H1 (cell line): Measurements from ENCODE around the gene SMAD6. TPM values are rescaled to one million over a fixed set of nuclear protein-coding genes. Genes with fewer than 3 reads are reported as not detected.

Source experiments
- CTCF ChIA-PET: fragments of 300-600 bp; sonication (Branson Sonifier 250); formaldehyde crosslinking; loops from one replicate; lab custom pipeline; 2021; ENCODE audit not compliant: partially characterized antibody; lab: Charles Lee
- POLR2A ChIA-PET: fragments of 300-600 bp; sonication (Branson Sonifier 250); formaldehyde crosslinking; loops from one replicate; lab custom pipeline; 2021; ENCODE audit warnings: inconsistent platforms; ENCODE audit not compliant: partially characterized antibody; lab: Charles Lee
- DNase-seq, 2 experiments: peaks; one replicate each; pipeline versions ENCODE4 v3.0.0 to v3.0.0-alpha.2; 2010 to 2022; ENCODE audit warnings: low spot score in 2 of 2, low read depth in 1 of 2, mixed read lengths in 1 of 2
- FAIRE-seq: peaks from 2 replicates; lab custom pipeline; 2011; peaks lifted over from hg19 to GRCh38; lab: Jason Lieb, UNC
- H2AFZ ChIP-seq: 2 replicates; pipeline ENCODE4 v1.8.1; 2012; ENCODE audit warnings: low read length, inconsistent platforms
- H2AK5ac ChIP-seq: 2 replicates; pipeline ENCODE4 v1.6.1; 2013; ENCODE audit warnings: low read depth, low read length
- H2BK120ac ChIP-seq: replicated peaks from 2 replicates; pipeline ENCODE3; 2013; ENCODE audit warnings: low read depth, low read length, inconsistent platforms
- H2BK12ac ChIP-seq: 2 replicates; pipeline ENCODE4 v1.6.1; 2013; ENCODE audit warnings: low read depth, low read length
- H2BK15ac ChIP-seq: 2 replicates; pipeline ENCODE4 v1.6.1; 2013; ENCODE audit warnings: low read length
- H2BK20ac ChIP-seq: 2 replicates; pipeline ENCODE4 v1.6.1; 2013; ENCODE audit warnings: low read length
- H2BK5ac ChIP-seq: 2 replicates; pipeline ENCODE4 v1.6.1; 2013; ENCODE audit warnings: low read depth, low read length
- H3K14ac ChIP-seq: 2 replicates; pipeline ENCODE4 v1.6.1; 2013; ENCODE audit warnings: inconsistent platforms; ENCODE audit not compliant: insufficient read length
- H3K18ac ChIP-seq: 2 replicates; pipeline ENCODE4 v1.6.1; 2013; ENCODE audit warnings: low read length; ENCODE audit errors: extremely low read depth
- H3K23ac ChIP-seq: 2 replicates; pipeline ENCODE4 v1.6.1; 2013; ENCODE audit warnings: inconsistent platforms; ENCODE audit not compliant: insufficient read length
- H3K23me2 ChIP-seq: 2 replicates; pipeline ENCODE4 v1.6.1; 2013; ENCODE audit warnings: low read depth, low read length
- H3K27ac ChIP-seq: 2 replicates; pipeline ENCODE4 v1.6.1; 2011; ENCODE audit warnings: low read depth, low read length, inconsistent platforms
- H3K27me3 ChIP-seq, 4 experiments: replicated peaks in 1 of 4; 1 replicate in 1 of 4; 2 replicates in 3 of 4; pipeline versions ENCODE4 v1.6.1 to v1.8.1; 2011 to 2013; ENCODE audit warnings: low read length in 3 of 4, mild to moderate bottlenecking in 3 of 4, inconsistent platforms in 2 of 4, mixed read lengths in 2 of 4, moderate library complexity in 1 of 4; ENCODE audit not compliant: control insufficient read depth in 3 of 4, insufficient read depth in 3 of 4; ENCODE audit errors: extremely low read depth in 1 of 4
- H3K36me3 ChIP-seq, 4 experiments: 2 replicates each; pipeline versions ENCODE4 v1.6.1 to v1.8.1; 2011 to 2013; ENCODE audit warnings: mild to moderate bottlenecking in 4 of 4, low read length in 3 of 4, moderate library complexity in 2 of 4, control low read depth in 1 of 4, inconsistent platforms in 1 of 4; ENCODE audit not compliant: insufficient read depth in 4 of 4, control insufficient read depth in 2 of 4
- H3K4ac ChIP-seq: replicated peaks from 2 replicates; pipeline ENCODE3; 2013; ENCODE audit warnings: low read length, low read depth, mixed read lengths, inconsistent platforms; ENCODE audit not compliant: insufficient read length
- H3K4me1 ChIP-seq, 4 experiments: replicated peaks in 1 of 4; 1 replicate in 1 of 4; 2 replicates in 3 of 4; pipeline versions ENCODE4 v1.6.1 to v1.8.1; 2011 to 2013; ENCODE audit warnings: low read length in 3 of 4, inconsistent platforms in 2 of 4, mixed read lengths in 1 of 4; ENCODE audit not compliant: insufficient read depth in 4 of 4, control insufficient read depth in 3 of 4
- H3K4me2 ChIP-seq, 2 experiments: 2 replicates each; pipeline versions ENCODE4 v1.6.1 to v1.8.1; 2011 to 2013; ENCODE audit warnings: low read depth in 2 of 2, low read length in 2 of 2, control low read depth in 1 of 2, inconsistent platforms in 1 of 2, mild to moderate bottlenecking in 1 of 2; ENCODE audit not compliant: insufficient read depth in 1 of 2
- H3K4me3 ChIP-seq, 4 experiments: fragments of 200-600, 300-600 bp in 1 of 4; sonication (generic), shearing (Covaris generic), sonication (Bioruptor Twin) in 1 of 4; 2 replicates each; pipeline versions ENCODE4 v1.5.1 to v1.8.1; 2011 to 2016; ENCODE audit warnings: low read length in 4 of 4, low read depth in 3 of 4, control low read depth in 2 of 4, inconsistent platforms in 2 of 4, mild to moderate bottlenecking in 2 of 4, mixed read lengths in 1 of 4, moderate library complexity in 1 of 4; ENCODE audit not compliant: insufficient read depth in 2 of 4; ENCODE audit errors: extremely low read depth in 1 of 4
- H3K56ac ChIP-seq: replicated peaks from 2 replicates; pipeline ENCODE3; 2013; ENCODE audit warnings: low read depth, mild to moderate bottlenecking, mixed read lengths, low read length, inconsistent platforms; ENCODE audit not compliant: insufficient read length
- H3K79me1 ChIP-seq: 2 replicates; pipeline ENCODE4 v1.6.1; 2013; ENCODE audit warnings: low read depth, low read length, control low read depth
- H3K79me2 ChIP-seq, 2 experiments: 2 replicates each; pipeline versions ENCODE4 v1.6.1 to v1.8.1; 2012 to 2013; ENCODE audit warnings: low read length in 2 of 2, mild to moderate bottlenecking in 2 of 2, inconsistent platforms in 1 of 2; ENCODE audit not compliant: insufficient read depth in 2 of 2, control insufficient read depth in 1 of 2
- H3K9ac ChIP-seq, 4 experiments: replicated peaks in 1 of 4; 1 replicate in 1 of 4; 2 replicates in 3 of 4; pipeline versions ENCODE4 v1.6.1 to v1.8.1; 2011 to 2013; ENCODE audit warnings: low read depth in 3 of 4, low read length in 3 of 4, control low read depth in 2 of 4, mild to moderate bottlenecking in 2 of 4, moderate library complexity in 2 of 4, inconsistent platforms in 1 of 4; ENCODE audit errors: extremely low read depth in 1 of 4
- H3K9me3 ChIP-seq, 2 experiments: 2 replicates each; pipeline versions ENCODE4 v1.6.1 to v1.8.1; 2012 to 2013; ENCODE audit warnings: mild to moderate bottlenecking in 2 of 2, moderate library complexity in 2 of 2, control low read depth in 1 of 2, inconsistent platforms in 1 of 2, low read depth in 1 of 2, low read length in 1 of 2, mixed read lengths in 1 of 2; ENCODE audit not compliant: insufficient read depth in 2 of 2
- H4K20me1 ChIP-seq, 2 experiments: replicated peaks in 1 of 2; 2 replicates each; pipeline versions ENCODE3 to v1.8.1; 2011 to 2013; ENCODE audit warnings: inconsistent platforms in 2 of 2, low read length in 2 of 2, mild to moderate bottlenecking in 1 of 2; ENCODE audit not compliant: insufficient read depth in 2 of 2, control insufficient read depth in 1 of 2
- H4K5ac ChIP-seq: 2 replicates; pipeline ENCODE4 v1.6.1; 2013; ENCODE audit warnings: low read length, low read depth, mixed read lengths, inconsistent platforms; ENCODE audit not compliant: insufficient read length
- H4K8ac ChIP-seq: 2 replicates; pipeline ENCODE4 v1.8.0; 2013; ENCODE audit warnings: mild to moderate bottlenecking, moderate library complexity, low read length, inconsistent platforms; ENCODE audit not compliant: insufficient read depth; ENCODE audit errors: extremely low read depth
- H4K91ac ChIP-seq: replicated peaks from 2 replicates; pipeline ENCODE3; 2013; ENCODE audit warnings: low read length, mixed read lengths, inconsistent platforms; ENCODE audit not compliant: insufficient read length
- ATF2 ChIP-seq: IDR thresholded peaks from 2 replicates; pipeline ENCODE4 v1.6.1; 2012; ENCODE audit warnings: low read length, inconsistent platforms
- BCL11A ChIP-seq, 2 experiments: IDR thresholded peaks; one replicate each; pipeline ENCODE4 v1.6.1; 2011; ENCODE audit warnings: low read depth in 2 of 2, low read length in 2 of 2, mild to moderate bottlenecking in 2 of 2
- CTBP2 ChIP-seq: IDR thresholded peaks from 2 replicates; pipeline ENCODE4 v1.7.0; 2011; ENCODE audit warnings: borderline replicate concordance, mild to moderate bottlenecking, moderate library complexity, mixed read lengths, low read length; ENCODE audit not compliant: insufficient read depth, insufficient read length
- GTF2F1 ChIP-seq: IDR thresholded peaks from 2 replicates; pipeline ENCODE4 v1.6.1; 2012; ENCODE audit warnings: low read depth, low read length, improper control_type of control experiment, borderline replicate concordance
- JUND ChIP-seq: IDR thresholded peaks from 2 replicates; pipeline ENCODE4 v1.6.1; 2011; ENCODE audit warnings: mild to moderate bottlenecking, improper control_type of control experiment, low read length
- MAX ChIP-seq: IDR thresholded peaks from 2 replicates; pipeline ENCODE4 v1.6.1; 2012; ENCODE audit warnings: inconsistent platforms
- POLR2A ChIP-seq, 2 experiments: IDR thresholded peaks; 1 replicate in 1 of 2; 2 replicates in 1 of 2; pipeline ENCODE4 v1.6.1; 2011; ENCODE audit warnings: low read depth in 2 of 2, low read length in 2 of 2, mild to moderate bottlenecking in 2 of 2; ENCODE audit errors: control extremely low read depth in 1 of 2
- SP1 ChIP-seq: IDR thresholded peaks from 2 replicates; pipeline ENCODE4 v1.6.1; 2011; ENCODE audit warnings: low read depth, low read length
- TCF12 ChIP-seq: IDR thresholded peaks from 2 replicates; pipeline ENCODE4 v1.6.1; 2011; ENCODE audit warnings: low read depth, mild to moderate bottlenecking, low read length
- USF2 ChIP-seq: IDR thresholded peaks from 2 replicates; pipeline ENCODE4 v1.6.1; 2011; ENCODE audit warnings: low read length, improper control_type of control experiment
- WGBS, 2 experiments: shearing (Covaris generic) in 1 of 2; methylation state at CpG; one replicate each; pipeline versions ENCODE4 v1.1.6 to v1.1.7; 2013 to 2015; ENCODE audit warnings: low lambda C conversion rate in 2 of 2, mixed read lengths in 2 of 2, inconsistent platforms in 1 of 2, low coverage in 1 of 2, missing lambda C conversion rate in 1 of 2; ENCODE audit not compliant: insufficient replicate concordance in 2 of 2, insufficient coverage in 1 of 2, insufficient read length in 1 of 2; ENCODE audit errors: extremely low coverage in 1 of 2, missing lambda C conversion rate in 1 of 2; 5-methylcytosine and 5-hydroxymethylcytosine counted together
- polyA plus RNA-seq, 7 experiments: library from polyadenylated mRNA; depleted of rRNA in 3 of 7; stranded (reverse) in 5 of 7; unstranded in 2 of 7; fragments of >200 nt in 5 of 7; fragments of 200-250 nt in 2 of 7; gene quantifications; 1 replicate in 5 of 7; 2 replicates in 1 of 7; 4 replicates in 1 of 7; pipeline versions ENCODE4 v1.2.1 to v1.2.3, GENCODE V29; 2011 to 2013; ENCODE audit warnings: missing spikeins in 2 of 7, mixed read lengths in 2 of 7
- total RNA-seq: library from RNA; stranded (reverse); fragmentation: NEBNext Ultra II Directional; extraction: Animal tissue kit (Norgen Biotek cat#: 25700); gene quantifications from 2 replicates; pipeline ENCODE4 v1.2.1, GENCODE V29; 2021

The SMAD6 gene
- total and polyA plus RNA-seq, 2 of the 8 experiments (the other 6 are each of a cell fraction or from before 2014, with no cell fraction given), result 1.8 to 7.0 TPM

GRCh38 chr15:66661432-66662096 lies 40.5 kb upstream of the SMAD6 start:
- Histone ChIP-seq H3K36me3 (no peaks in the 10 kb centered on the region), H2BK5ac (no peak overlapping the region), H2BK120ac (no peak overlapping the region), H2AFZ (peak overlapping the region; percentile 28; the same call in 1 of the 2 replicates), H3K23me2 (peaks cover 5% of the 10 kb centered on the region; the same call in 1 of the 2 replicates), H3K23ac (no peak overlapping the region), H4K91ac (peak overlapping the region; percentile 38), H3K27ac (no peak overlapping the region), H2BK15ac (0 out of 2 replicates have a peak overlapping the region, but pooled peaks have one; percentile 53), H2AK5ac (no peak overlapping the region), H4K5ac (no peak overlapping the region), H3K9me3 (no peaks in the 10 kb centered on the region), H3K4me1 (peaks cover 8 to 13% (median 12%) of the 10 kb centered on the region in 4 experiments), H2BK20ac (no peak overlapping the region; the same call in 1 of the 2 replicates), H3K27me3 (no peaks in the 10 kb centered on the region), H3K79me1 (no peaks in the 10 kb centered on the region), H2BK12ac (no peak overlapping the region; the same call in 1 of the 2 replicates), H4K20me1 (no peaks in the 10 kb centered on the region), H3K18ac (peak overlapping the region; percentile 9; the same call in 1 of the 2 replicates), H3K56ac (no peak overlapping the region), H3K4ac (no peak overlapping the region), H4K8ac (peak overlapping the region; percentile 4; the same call in 1 of the 2 replicates), H3K79me2 (no peaks in the 10 kb centered on the region), H3K4me3 (no peak overlapping the region), H3K9ac (no peak overlapping the region), H3K14ac (no peak overlapping the region), H3K4me2 (no peak overlapping the region)
- ChIA-PET POLR2A (no interaction called here), CTCF (interaction anchor here (1.0 to 1.6 kb wide), 6 partner anchors 21 to 43 kb away, joined by 3 to 7 read pairs (median 4); no protein-coding TSS in a partner anchor)
- FAIRE-seq (no peak), DNase-seq (no peak)
- 88% methylated on average over 21 of the region's 23 CpGs; no CpG with 5 or more reads in 1 of the 2 experiments for WGBS, 2 experiments
- TF ChIP-seq JUND, result no peak
- TF ChIP-seq GTF2F1, result no peak
- TF ChIP-seq BCL11A (IDR thresholded peaks at IDR 0.05; ENCODE audit: low read depth in 2 of 2, low read length in 2 of 2), result no peak
- no peak for TF ChIP-seq USF2
- no peak for TF ChIP-seq MAX
- TF ChIP-seq TCF12, result no peak
- TF ChIP-seq ATF2, result no peak
- TF ChIP-seq SP1, result no peak
- TF ChIP-seq POLR2A (IDR thresholded peaks at IDR 0.05; ENCODE audit: control extremely low read depth in 1 of 2, low read depth in 2 of 2, low read length in 2 of 2), result no peak
- TF ChIP-seq CTBP2, result no peak
